ENCODE results near the gene SFXN4.
"Not testable (repeated sequence)": the region's sequence is repeated elsewhere in the genome, so short reads cannot be mapped to it uniquely, and the experiment has no call there.

Gene SFXN4

GRCh38 chr10:119105155-119105554, 60.4 kb downstream of the SFXN4 start:
- no peak for TF ChIP-seq JUND (IDR thresholded peaks at IDR 0.05; ENCODE audit: low read depth)
- in situ Hi-C loops (cut with HindIII; ENCODE audit: low pct_unique_long_range_greater_than_20kb, low sequenced_read_pairs): no loop called here
- no peak for DNase-seq (ENCODE audit: low read depth in 1 of 2, low spot score in 1 of 2)

DNA sequence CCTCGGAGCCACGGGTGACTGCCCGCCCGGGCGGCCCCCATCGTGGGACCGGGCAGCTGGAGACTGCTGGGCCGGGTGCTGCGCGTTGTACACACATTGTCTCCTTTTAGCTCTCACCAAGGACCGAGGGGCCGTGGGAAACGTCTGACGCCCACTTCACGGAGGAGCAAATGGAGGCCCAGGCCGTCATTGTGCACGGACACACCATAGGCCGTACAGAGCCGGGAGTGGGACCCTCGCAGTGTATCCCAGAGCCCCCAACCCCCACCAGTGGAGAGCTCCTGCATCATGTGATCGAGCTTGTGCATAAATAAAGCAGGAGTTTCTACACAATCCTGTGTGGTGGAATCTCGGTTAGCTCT, 60.9 kb downstream of the SFXN4 start:
- no peak for TF ChIP-seq JUND (IDR thresholded peaks at IDR 0.05; ENCODE audit: low read depth)
- in situ Hi-C loops (cut with HindIII; ENCODE audit: low pct_unique_long_range_greater_than_20kb, low sequenced_read_pairs): no loop called here
- DNase-seq (ENCODE audit: low read depth in 1 of 2, low spot score in 1 of 2): no peak

GRCh38 chr10:119103903-119104653, 61.4 kb downstream of the SFXN4 start, which contains the start of gene DENND10:
Gene DENND10, plus strand, starts transcription at chr10:119104113. Its CDS starts 30 bp downstream, at chr10:119104143.
- in situ Hi-C loops (cut with HindIII; ENCODE audit: low pct_unique_long_range_greater_than_20kb, low sequenced_read_pairs): no loop called here
- DNase-seq (ENCODE audit: low read depth in 1 of 2, low spot score in 1 of 2): peak; percentile 46 to 78
- TF ChIP-seq JUND (IDR thresholded peaks at IDR 0.05; ENCODE audit: low read depth): no peak

GRCh38 chr10:119103241-119103902, 62.1 kb downstream of the SFXN4 start:
- no peak for DNase-seq (ENCODE audit: low read depth in 1 of 2, low spot score in 1 of 2)
- in situ Hi-C loops (cut with HindIII; ENCODE audit: low pct_unique_long_range_greater_than_20kb, low sequenced_read_pairs): no loop called here
- TF ChIP-seq JUND (IDR thresholded peaks at IDR 0.05; ENCODE audit: low read depth): no peak

DNA sequence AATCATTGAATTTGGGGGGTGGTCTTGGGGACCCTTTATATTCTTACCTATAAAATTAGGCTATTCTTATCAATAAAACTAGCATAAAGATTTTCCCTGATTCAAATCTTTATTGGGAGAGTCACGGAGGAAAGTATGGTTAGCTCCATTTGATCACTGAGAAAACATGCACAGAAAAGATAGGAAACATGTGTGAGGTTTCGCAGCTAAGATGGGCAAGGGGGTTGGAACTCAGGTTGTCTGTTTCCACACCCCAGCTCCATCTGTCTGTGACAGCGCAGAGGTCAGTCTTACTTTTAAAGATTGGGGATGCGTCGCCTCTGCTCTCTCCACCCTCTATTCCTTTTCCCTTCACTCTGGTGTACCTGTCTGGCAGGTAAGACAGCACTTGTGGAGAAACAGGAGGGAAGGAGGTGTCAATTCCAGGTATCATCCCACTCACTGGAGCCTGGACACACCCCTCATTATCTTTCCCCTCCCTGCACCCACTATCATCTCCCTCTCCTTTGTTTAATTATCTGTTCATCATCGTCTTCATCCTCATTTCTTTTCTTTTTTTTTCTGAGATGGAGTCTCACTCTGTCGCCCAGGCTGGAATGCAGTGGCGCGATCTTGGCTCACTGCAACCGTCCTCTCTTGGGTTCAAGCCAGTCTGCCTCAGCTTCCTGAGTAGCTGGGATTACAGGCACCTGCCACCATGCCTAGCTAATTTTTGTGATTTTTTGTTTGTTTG, 64.0 kb downstream of the SFXN4 start:
- DNase-seq (ENCODE audit: low read depth in 1 of 2, low spot score in 1 of 2): peak; percentile 10 to 68
- in situ Hi-C loops (cut with HindIII; ENCODE audit: low pct_unique_long_range_greater_than_20kb, low sequenced_read_pairs): no loop called here
- TF ChIP-seq JUND (IDR thresholded peaks at IDR 0.05; ENCODE audit: low read depth): no peak

GRCh38 chr10:119100434-119101238, 64.9 kb downstream of the SFXN4 start:
- in situ Hi-C loops (cut with HindIII; ENCODE audit: low pct_unique_long_range_greater_than_20kb, low sequenced_read_pairs): no loop called here
- DNase-seq (ENCODE audit: low read depth in 1 of 2, low spot score in 1 of 2): peak in 1 of 2 experiments; percentile 49
- TF ChIP-seq JUND (IDR thresholded peaks at IDR 0.05; ENCODE audit: low read depth): no peak

DNA sequence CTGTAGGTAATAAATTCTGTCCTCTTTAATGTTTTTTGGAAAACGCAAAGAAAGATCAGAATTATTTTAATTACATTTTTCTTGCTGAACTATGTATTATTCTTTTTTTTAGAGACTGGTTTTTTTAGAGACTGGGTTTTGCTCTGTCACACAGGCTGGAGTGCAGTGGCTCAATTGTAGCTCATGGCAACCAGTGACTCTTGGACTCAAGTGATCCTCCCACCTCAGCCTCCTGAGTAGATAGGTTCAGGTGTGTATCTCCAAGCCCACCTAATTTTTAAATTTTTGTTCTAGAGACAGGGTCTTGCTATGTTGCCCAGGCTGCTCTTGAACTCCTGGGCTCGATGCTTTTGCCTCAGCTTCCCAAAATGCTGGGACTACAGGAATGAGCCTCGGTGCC, 66.9 kb downstream of the SFXN4 start:
- TF ChIP-seq JUND (IDR thresholded peaks at IDR 0.05; ENCODE audit: low read depth): no peak
- DNase-seq (ENCODE audit: low read depth in 1 of 2, low spot score in 1 of 2): no peak
- in situ Hi-C loops (cut with HindIII; ENCODE audit: low pct_unique_long_range_greater_than_20kb, low sequenced_read_pairs): no loop called here

DNA sequence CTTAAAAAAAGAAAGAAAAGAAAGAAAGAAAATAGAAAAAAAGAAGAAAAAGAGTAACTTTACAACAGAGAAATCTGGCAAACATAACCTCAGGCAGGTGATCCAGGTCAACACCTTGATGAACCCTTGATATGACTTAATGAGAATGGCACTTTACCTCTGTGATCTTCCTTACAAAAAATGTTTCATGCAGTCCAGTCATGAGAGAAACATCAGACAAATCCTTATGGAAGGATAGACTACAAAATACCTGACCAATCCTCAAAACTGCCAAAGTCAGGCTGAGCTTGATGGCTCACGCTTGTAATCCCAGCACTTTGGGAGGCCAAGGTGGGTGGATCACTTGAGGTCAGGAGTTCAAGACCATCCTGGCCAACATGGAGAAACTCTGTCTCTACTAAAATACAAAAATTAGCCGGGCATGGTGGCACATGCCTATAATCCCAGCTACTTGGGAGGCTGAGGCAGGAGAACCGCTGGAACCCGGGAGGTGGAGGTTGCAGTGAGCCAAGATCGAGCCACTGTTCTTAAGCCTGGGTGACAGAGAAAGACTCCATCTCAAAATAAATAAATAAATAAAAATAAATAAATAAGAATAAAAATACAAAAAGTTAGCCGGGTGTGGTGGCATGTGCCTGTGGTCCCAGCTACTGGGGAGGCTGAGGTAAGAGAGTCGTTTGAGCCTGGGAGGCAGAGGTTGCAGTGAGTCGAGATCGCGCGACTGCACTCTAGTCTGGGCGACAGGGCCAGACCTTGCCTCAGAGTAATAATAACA, 68.7 kb downstream of the SFXN4 start:
- DNase-seq (ENCODE audit: low read depth in 1 of 2, low spot score in 1 of 2); in situ Hi-C loops (cut with HindIII; ENCODE audit: low pct_unique_long_range_greater_than_20kb, low sequenced_read_pairs): not testable (repeated sequence)

GRCh38 chr10:119095640-119096039, 69.9 kb downstream of the SFXN4 start:
- DNase-seq (ENCODE audit: low read depth in 1 of 2, low spot score in 1 of 2): no peak
- no peak for TF ChIP-seq JUND (IDR thresholded peaks at IDR 0.05; ENCODE audit: low read depth)
- in situ Hi-C loops (cut with HindIII; ENCODE audit: low pct_unique_long_range_greater_than_20kb, low sequenced_read_pairs): no loop called here

DNA sequence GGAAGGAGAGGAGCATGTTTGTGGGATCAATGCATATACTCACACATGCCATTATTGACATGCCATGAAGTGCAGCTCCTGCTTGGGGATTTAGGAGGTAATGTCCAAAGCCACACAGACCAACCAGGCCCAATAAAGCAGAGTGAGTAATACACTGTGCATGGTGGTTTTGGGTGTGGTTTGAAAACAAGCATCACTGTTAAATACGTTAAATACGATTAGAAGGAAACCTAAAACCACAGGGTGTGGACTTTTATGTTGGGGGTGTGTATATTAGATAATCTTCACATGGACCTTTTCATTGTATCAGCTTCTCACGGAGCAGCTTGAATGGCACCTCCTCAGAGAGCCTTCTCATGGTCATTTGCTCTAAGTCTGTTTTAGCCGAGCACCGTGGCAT, 74.5 kb downstream of the SFXN4 start:
- TF ChIP-seq JUND (IDR thresholded peaks at IDR 0.05; ENCODE audit: low read depth): no peak
- no peak for DNase-seq (ENCODE audit: low read depth in 1 of 2, low spot score in 1 of 2)
- in situ Hi-C loops (cut with HindIII; ENCODE audit: low pct_unique_long_range_greater_than_20kb, low sequenced_read_pairs): no loop called here

All from T47D (cell line).